Testis (tissue), 2 donors: ENCODE results near the gene RPL29.

Source experiments
- POLR2A ChIP-seq: fragments of 450-650 bp; IDR thresholded peaks from one replicate; pipeline ENCODE4 v1.6.1; 2017; ENCODE audit warnings: antibody characterized with exemption, mild to moderate bottlenecking, moderate library complexity
- TF ChIP-seq, protein P1 (sequence below), 3 experiments: fragments of 450-650 bp in 2 of 3; fragments of 200-600 bp in 1 of 3; sonication (generic) in 1 of 3; IDR thresholded peaks; one replicate each; pipeline ENCODE4 v1.5.1; 2016 to 2019; ENCODE audit warnings: antibody characterized with exemption in 3 of 3, mild to moderate bottlenecking in 2 of 3, moderate library complexity in 1 of 3

DNA sequence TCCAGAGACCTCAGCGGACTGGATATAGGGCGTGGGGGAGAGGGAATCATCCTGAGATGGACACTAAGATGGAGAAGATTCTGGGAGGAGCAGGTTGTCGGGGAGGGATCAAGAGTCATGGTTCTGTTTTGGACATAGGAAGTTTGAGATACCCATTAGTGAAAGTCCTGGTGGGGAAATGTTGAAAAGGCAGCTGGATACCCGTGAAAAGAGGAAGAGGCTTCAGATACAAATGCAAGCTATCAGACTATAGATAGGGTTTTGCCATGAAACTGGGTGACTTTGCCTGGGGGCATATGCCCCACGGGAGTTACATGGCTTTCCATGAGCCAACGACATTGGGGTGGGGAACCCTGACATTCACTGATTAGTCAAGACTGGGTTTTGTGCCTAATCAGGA lies 41.6 kb downstream of the RPL29 start:
- TF ChIP-seq, protein P1, sequence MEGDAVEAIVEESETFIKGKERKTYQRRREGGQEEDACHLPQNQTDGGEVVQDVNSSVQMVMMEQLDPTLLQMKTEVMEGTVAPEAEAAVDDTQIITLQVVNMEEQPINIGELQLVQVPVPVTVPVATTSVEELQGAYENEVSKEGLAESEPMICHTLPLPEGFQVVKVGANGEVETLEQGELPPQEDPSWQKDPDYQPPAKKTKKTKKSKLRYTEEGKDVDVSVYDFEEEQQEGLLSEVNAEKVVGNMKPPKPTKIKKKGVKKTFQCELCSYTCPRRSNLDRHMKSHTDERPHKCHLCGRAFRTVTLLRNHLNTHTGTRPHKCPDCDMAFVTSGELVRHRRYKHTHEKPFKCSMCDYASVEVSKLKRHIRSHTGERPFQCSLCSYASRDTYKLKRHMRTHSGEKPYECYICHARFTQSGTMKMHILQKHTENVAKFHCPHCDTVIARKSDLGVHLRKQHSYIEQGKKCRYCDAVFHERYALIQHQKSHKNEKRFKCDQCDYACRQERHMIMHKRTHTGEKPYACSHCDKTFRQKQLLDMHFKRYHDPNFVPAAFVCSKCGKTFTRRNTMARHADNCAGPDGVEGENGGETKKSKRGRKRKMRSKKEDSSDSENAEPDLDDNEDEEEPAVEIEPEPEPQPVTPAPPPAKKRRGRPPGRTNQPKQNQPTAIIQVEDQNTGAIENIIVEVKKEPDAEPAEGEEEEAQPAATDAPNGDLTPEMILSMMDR (IDR thresholded peaks at IDR 0.05) = no peak
- TF ChIP-seq POLR2A = no peak
